PC-3 (cell line): ENCODE data around the gene FAM107B. TPM values are rescaled to one million over a fixed set of nuclear protein-coding genes. Genes with fewer than 3 reads are reported as not detected.

Experiments
- ATAC-seq: fragments of 200-7000 bp; cut with Tn5 transposase; 2 replicates; pipeline ENCODE4 v1.9.1; 2020; ENCODE audit warnings: mild to moderate bottlenecking, moderate library complexity
- BruUV-seq: library from RNA; stranded (reverse); fragments of 400-500 nt; replicated peaks from 2 replicates; lab custom pipeline; 2021; lab: Mats Ljungman, UMichigan
- CTCF ChIA-PET: fragments of 300-600 bp; sonication (Branson Sonifier 250); formaldehyde crosslinking; loops from one replicate; lab custom pipeline; 2022; ENCODE audit warnings: antibody characterized with exemption; lab: Charles Lee
- POLR2A ChIA-PET: fragments of 300-600 bp; sonication (Branson Sonifier 250); formaldehyde crosslinking; loops from one replicate; lab custom pipeline; 2022; ENCODE audit warnings: antibody characterized with exemption; ENCODE audit not compliant: unreplicated experiment; lab: Charles Lee
- DNase-seq: peaks from one replicate; pipeline ENCODE4 v3.0.0-alpha.2; 2015
- H2AFZ ChIP-seq: fragments of 300-600 bp; sonication (generic); 2 replicates; pipeline ENCODE4 v1.6.0; 2016; ENCODE audit warnings: antibody characterized with exemption, low read length
- H3F3A ChIP-seq: fragments of 300-600 bp; sonication (generic); one replicate; pipeline ENCODE4 v1.6.0; 2017; ENCODE audit warnings: antibody characterized with exemption, low read length, control low read depth, mild to moderate bottlenecking; ENCODE audit not compliant: unreplicated experiment
- H3K27ac ChIP-seq: fragments of 300-600 bp; sonication (generic); 2 replicates; pipeline ENCODE4 v1.5.1; 2016; ENCODE audit warnings: mild to moderate bottlenecking, low read length
- H3K27me3 ChIP-seq: fragments of 300-600 bp; sonication (generic); 2 replicates; pipeline ENCODE4 v1.6.1; 2016; ENCODE audit warnings: low read length, mixed read lengths
- H3K36me3 ChIP-seq: fragments of 300-600 bp; sonication (generic); 2 replicates; pipeline ENCODE4 v1.6.1; 2016; ENCODE audit warnings: low read depth, mixed run types, low read length, mixed read lengths
- H3K4me1 ChIP-seq: fragments of 300-600 bp; sonication (generic); 2 replicates; pipeline ENCODE4 v1.5.1; 2016; ENCODE audit warnings: low read length; ENCODE audit not compliant: insufficient read depth
- H3K4me2 ChIP-seq: fragments of 300-600 bp; sonication (generic); 2 replicates; pipeline ENCODE4 v1.6.0; 2016; ENCODE audit warnings: low read length
- H3K4me3 ChIP-seq: fragments of 300-600 bp; sonication (generic); 2 replicates; pipeline ENCODE4 v1.5.1; 2016; ENCODE audit warnings: mild to moderate bottlenecking, low read length, mixed read lengths
- H3K79me2 ChIP-seq: fragments of 300-600 bp; sonication (generic); 2 replicates; pipeline ENCODE4 v1.6.1; 2017; ENCODE audit warnings: low read length, mixed read lengths
- H3K9ac ChIP-seq: fragments of 300-600 bp; sonication (generic); 2 replicates; pipeline ENCODE4 v1.6.0; 2016; ENCODE audit warnings: mild to moderate bottlenecking, low read length
- H3K9me2 ChIP-seq: fragments of 300-600 bp; sonication (generic); replicated peaks from 2 replicates; pipeline ENCODE4 v1.6.1; 2016; ENCODE audit warnings: mixed run types, low read length, mixed read lengths
- H3K9me3 ChIP-seq: fragments of 300-600 bp; sonication (generic); 2 replicates; pipeline ENCODE4 v1.6.1; 2016; ENCODE audit warnings: low read length, mixed read lengths
- H4K20me1 ChIP-seq: fragments of 300-600 bp; sonication (generic); 2 replicates; pipeline ENCODE4 v1.6.1; 2016; ENCODE audit warnings: low read length, mixed read lengths
- CTCF ChIP-seq: fragments of 300-600 bp; sonication (generic); conservative IDR thresholded peaks from 2 replicates; pipeline ENCODE4 v1.5.1; 2017; ENCODE audit warnings: antibody characterized with exemption, low read depth, mild to moderate bottlenecking, low read length
- EZH2 ChIP-seq: fragments of 300-600 bp; sonication (generic); IDR thresholded peaks from one replicate; pipeline ENCODE4 v1.6.1; 2017; ENCODE audit warnings: antibody characterized with exemption, mild to moderate bottlenecking, low read length; ENCODE audit not compliant: unreplicated experiment
- EZH2phosphoT487 ChIP-seq: fragments of 300-600 bp; sonication (generic); IDR thresholded peaks from 2 replicates; pipeline ENCODE4 v1.6.1; 2018; ENCODE audit warnings: mild to moderate bottlenecking, antibody characterized with exemption, low read length, borderline replicate concordance
- intact Hi-C: fragments of 100-400 bp; cut with micrococcal nuclease; formaldehyde crosslinking; loops from 2 replicates; pipeline ENCODE4 v1.9.0; 2023
- total RNA-seq: library from RNA; depleted of rRNA; stranded (reverse); fragments of >200 nt; gene quantifications from 2 replicates; pipeline ENCODE4 v1.2.3, GENCODE V29; 2014

The FAM107B gene
- total RNA-seq, 1 experiment from 2014 or later = 36.6 TPM

GRCh38 chr10:14541379-14541778, 233.3 kb downstream of the FAM107B start:
- H3K4me2 ChIP-seq = no peak overlapping the region
- peaks cover 21% of the 10 kb centered on the region for H3K4me1 ChIP-seq
- ATAC-seq (no peak), DNase-seq (no peak)
- H3K4me3 ChIP-seq = no peak overlapping the region
- H4K20me1 ChIP-seq = no peaks in the 10 kb centered on the region
- H3K9me3 ChIP-seq = no peaks in the 10 kb centered on the region
- ChIA-PET CTCF (no interaction called here), POLR2A (no interaction called here)
- no peaks in the 10 kb centered on the region for H3K9me2 ChIP-seq
- BruUV-seq = no TSS peak
- H3K9ac ChIP-seq = no peak overlapping the region
- H3F3A ChIP-seq = no peaks in the 10 kb centered on the region
- no peak overlapping the region for H3K27ac ChIP-seq
- H3K79me2 ChIP-seq = peaks cover 64% of the 10 kb centered on the region
- no peak for TF ChIP-seq EZH2phosphoT487
- H3K27me3 ChIP-seq = no peaks in the 10 kb centered on the region
- H2AFZ ChIP-seq = no peak overlapping the region
- H3K36me3 ChIP-seq = peaks cover 3% of the 10 kb centered on the region
- intact Hi-C loops = no loop called here

DNA sequence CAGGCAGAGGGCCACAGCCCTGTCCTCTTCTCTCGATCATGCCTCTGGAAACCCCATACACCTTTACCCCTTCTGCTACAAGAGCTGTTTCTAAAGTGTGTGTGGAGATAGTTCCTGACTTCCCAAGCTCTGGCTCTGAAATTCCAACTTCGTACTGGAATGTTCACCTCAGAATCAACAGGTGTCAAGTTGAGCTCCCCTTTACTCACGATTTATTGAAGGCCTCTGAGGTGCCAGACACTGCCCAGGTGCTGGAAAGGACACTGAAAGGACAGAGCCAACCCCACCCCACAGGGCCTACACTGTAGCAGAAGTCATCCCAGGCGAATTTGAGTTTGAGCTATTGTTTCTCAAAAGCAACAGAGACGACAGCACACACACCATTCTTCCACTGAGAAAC, 234.1 kb downstream of the FAM107B start:
- no peak overlapping the region for H3K4me3 ChIP-seq
- H4K20me1 ChIP-seq = no peaks in the 10 kb centered on the region
- H3K79me2 ChIP-seq = peaks cover 71% of the 10 kb centered on the region
- no peak overlapping the region for H3K4me2 ChIP-seq
- intact Hi-C loops = no loop called here
- TF ChIP-seq EZH2 (no peak), EZH2phosphoT487 (no peak), CTCF (no peak)
- CTCF ChIA-PET = no interaction called here
- no peak overlapping the region for H2AFZ ChIP-seq
- no peaks in the 10 kb centered on the region for H3K9me2 ChIP-seq
- H3K9ac ChIP-seq = no peak overlapping the region
- ATAC-seq = no peak
- POLR2A ChIA-PET = no interaction called here
- peaks cover 3% of the 10 kb centered on the region for H3K36me3 ChIP-seq
- no peaks in the 10 kb centered on the region for H3K27me3 ChIP-seq
- no peak for DNase-seq
- H3K27ac ChIP-seq = no peak overlapping the region
- H3K9me3 ChIP-seq = no peaks in the 10 kb centered on the region
- H3K4me1 ChIP-seq = peaks cover 15% of the 10 kb centered on the region
- no peaks in the 10 kb centered on the region for H3F3A ChIP-seq
- no TSS peak for BruUV-seq

DNA sequence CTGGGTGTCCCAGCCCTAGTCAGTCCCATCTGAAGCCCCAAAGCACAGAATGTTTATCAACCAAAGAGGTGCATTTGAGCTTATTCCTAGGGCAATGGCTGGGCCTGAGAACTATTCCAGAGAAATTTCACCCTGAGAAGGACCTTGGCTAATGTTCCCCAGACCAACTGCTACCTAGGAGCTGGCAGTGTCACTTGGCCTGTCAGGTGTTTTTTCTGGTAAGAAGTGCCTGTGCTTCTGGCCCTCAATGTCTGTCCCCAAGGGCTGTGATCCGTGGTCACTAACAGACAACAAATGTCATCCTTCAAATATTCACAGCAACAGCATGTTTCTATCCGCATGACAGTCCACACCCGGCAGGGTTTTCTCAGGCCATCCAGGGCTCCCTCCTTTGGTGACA, 234.6 kb downstream of the FAM107B start:
- intact Hi-C loops = no loop called here
- POLR2A ChIA-PET = no interaction called here
- CTCF ChIA-PET = no interaction called here
- Histone ChIP-seq H3K27me3 (no peaks in the 10 kb centered on the region), H3K9me2 (no peaks in the 10 kb centered on the region), H3K4me2 (no peak overlapping the region), H4K20me1 (no peaks in the 10 kb centered on the region), H3F3A (no peaks in the 10 kb centered on the region), H3K36me3 (peaks cover 3% of the 10 kb centered on the region), H3K79me2 (peaks cover 71% of the 10 kb centered on the region), H2AFZ (no peak overlapping the region), H3K9me3 (no peaks in the 10 kb centered on the region), H3K4me1 (peaks cover 9% of the 10 kb centered on the region), H3K27ac (no peak overlapping the region), H3K9ac (no peak overlapping the region), H3K4me3 (no peak overlapping the region)
- no peak for TF ChIP-seq EZH2
- TF ChIP-seq CTCF = no peak
- TF ChIP-seq EZH2phosphoT487 = no peak
- no peak for DNase-seq
- no peak for ATAC-seq
- no TSS peak for BruUV-seq
